Thoracic aorta (tissue), 2 donors: ENCODE measurements around the gene RPP30. TPM values are rescaled to one million over a fixed set of nuclear protein-coding genes. Genes with fewer than 3 reads are reported as not detected.
A peak's percentile ranks its signal among the peaks of the same experiment; 100 is the strongest.

Experiments used
- ATAC-seq: fragments of 150-250 bp; one replicate; pipeline ENCODE4 v1.8.0; 2017; ENCODE audit warnings: low read depth; ENCODE audit not compliant: insufficient number of reproducible peaks, low FRiP score
- DNase-seq: peaks from one replicate; pipeline ENCODE4 v3.0.0-alpha.2; 2020; ENCODE audit warnings: low spot score
- H3K27ac ChIP-seq, 2 donors: fragments of 200-600 bp; sonication (generic); 1 replicate in 1 of 2; 2 replicates in 1 of 2; pipeline ENCODE4 v1.5.1; 2016; ENCODE audit warnings: mild to moderate bottlenecking in 2 of 2, moderate library complexity in 2 of 2
- H3K27me3 ChIP-seq: fragments of 200-600 bp; sonication (generic); replicated peaks from 2 replicates; pipeline ENCODE4 v1.6.0; 2016; ENCODE audit warnings: mild to moderate bottlenecking; ENCODE audit not compliant: insufficient read depth
- H3K36me3 ChIP-seq: fragments of 200-600 bp; sonication (generic); one replicate; pipeline ENCODE4 v1.5.1; 2016
- H3K4me1 ChIP-seq, 2 donors: fragments of 200-600 bp; sonication (generic); 1 replicate in 1 of 2; 2 replicates in 1 of 2; pipeline versions ENCODE4 v1.5.1 to v1.6.0; 2016; ENCODE audit warnings: low read depth in 2 of 2, mild to moderate bottlenecking in 1 of 2; ENCODE audit not compliant: control insufficient read depth in 1 of 2
- H3K4me3 ChIP-seq: fragments of 200-600 bp; sonication (generic); 2 replicates; pipeline ENCODE4 v1.5.1; 2016; ENCODE audit warnings: mild to moderate bottlenecking
- H3K9me3 ChIP-seq: fragments of 200-600 bp; sonication (generic); 2 replicates; pipeline ENCODE4 v1.5.1; 2016
- total RNA-seq, 2 donors: library from RNA; depleted of rRNA; stranded (reverse); fragments of >200 nt; gene quantifications; one replicate each; pipeline versions ENCODE4 v1.1.0 to v1.2.3, GENCODE V29; 2016
- TF ChIP-seq, protein P1 (sequence below): fragments of 200-600 bp; sonication (generic); IDR thresholded peaks from one replicate; pipeline ENCODE4 v1.5.1; 2019; ENCODE audit warnings: antibody characterized with exemption

The RPP30 gene
- total RNA-seq, 2 donors from 2014 or later, result 19.0 to 33.7 TPM

DNA sequence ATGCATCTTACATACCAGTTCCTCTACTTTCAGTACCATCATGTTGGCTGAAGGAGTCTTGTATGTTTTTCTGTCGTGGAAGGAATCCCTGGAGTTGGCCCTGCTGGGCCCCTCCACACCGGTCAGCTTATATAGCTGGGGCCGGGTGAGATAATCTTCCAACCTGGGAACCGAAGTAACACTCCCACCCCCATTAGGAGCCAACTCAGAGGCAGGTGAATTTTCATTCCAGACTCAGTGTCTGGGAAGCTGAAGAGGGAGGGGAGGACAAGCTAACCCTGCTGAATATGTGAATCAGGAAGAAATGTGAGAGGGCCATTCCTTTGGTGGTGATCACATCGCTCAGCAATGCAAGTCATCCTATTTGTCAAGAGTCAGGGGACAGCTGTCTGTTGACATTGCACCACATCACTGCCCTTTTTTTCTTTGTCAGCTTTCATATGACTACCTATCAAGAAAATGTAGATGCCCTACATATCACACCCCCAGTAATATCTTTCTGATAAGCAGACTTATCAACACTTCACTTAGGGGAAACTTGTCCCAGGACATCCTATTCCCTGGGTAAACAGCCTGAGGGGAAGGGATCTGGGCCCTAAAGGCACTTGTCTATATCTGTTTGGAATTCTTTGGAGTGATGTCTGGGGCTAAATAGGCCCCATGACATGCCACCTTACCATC lies 49.4 kb downstream of the RPP30 start, which contains the start of gene ANKRD1:
Gene ANKRD1, minus strand, starts transcription at position 102 of the 681 bp plus-strand sequence. Its CDS starts 60 bp downstream, at position 42.
- no peak within 1 kb of the TSS for H3K4me3 ChIP-seq
- H3K36me3 ChIP-seq, result no peaks in the 10 kb centered on the region
- TF ChIP-seq, protein P1, sequence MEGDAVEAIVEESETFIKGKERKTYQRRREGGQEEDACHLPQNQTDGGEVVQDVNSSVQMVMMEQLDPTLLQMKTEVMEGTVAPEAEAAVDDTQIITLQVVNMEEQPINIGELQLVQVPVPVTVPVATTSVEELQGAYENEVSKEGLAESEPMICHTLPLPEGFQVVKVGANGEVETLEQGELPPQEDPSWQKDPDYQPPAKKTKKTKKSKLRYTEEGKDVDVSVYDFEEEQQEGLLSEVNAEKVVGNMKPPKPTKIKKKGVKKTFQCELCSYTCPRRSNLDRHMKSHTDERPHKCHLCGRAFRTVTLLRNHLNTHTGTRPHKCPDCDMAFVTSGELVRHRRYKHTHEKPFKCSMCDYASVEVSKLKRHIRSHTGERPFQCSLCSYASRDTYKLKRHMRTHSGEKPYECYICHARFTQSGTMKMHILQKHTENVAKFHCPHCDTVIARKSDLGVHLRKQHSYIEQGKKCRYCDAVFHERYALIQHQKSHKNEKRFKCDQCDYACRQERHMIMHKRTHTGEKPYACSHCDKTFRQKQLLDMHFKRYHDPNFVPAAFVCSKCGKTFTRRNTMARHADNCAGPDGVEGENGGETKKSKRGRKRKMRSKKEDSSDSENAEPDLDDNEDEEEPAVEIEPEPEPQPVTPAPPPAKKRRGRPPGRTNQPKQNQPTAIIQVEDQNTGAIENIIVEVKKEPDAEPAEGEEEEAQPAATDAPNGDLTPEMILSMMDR, result no peak
- peak within 1 kb of the TSS in 1 of 2 donors; percentile 4 for H3K27ac ChIP-seq
- DNase-seq (no peak), ATAC-seq (no peak)
- H3K27me3 ChIP-seq, result no peaks in the 10 kb centered on the region
- peaks cover 9 to 32% of the 10 kb centered on the region in 2 donors for H3K4me1 ChIP-seq
- no peaks in the 10 kb centered on the region for H3K9me3 ChIP-seq

DNA sequence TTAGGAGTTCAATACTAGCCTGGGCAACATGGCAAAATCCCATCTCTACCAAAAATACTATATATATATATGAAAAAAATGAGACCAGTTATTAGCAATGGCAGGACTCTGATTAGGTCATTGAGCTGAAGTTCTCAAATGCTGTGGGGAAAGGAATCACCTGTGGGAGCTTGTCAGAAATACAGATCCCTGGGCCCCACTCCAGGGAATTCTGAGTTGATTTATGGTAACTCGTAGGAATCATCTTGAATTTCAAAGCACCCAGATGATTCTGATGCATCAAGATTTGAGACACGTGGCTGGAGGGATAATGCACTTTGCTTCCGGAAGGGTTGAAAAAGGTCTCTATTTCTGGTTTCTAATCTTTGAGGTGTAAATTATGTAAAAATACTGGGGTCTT lies 50.1 kb downstream of the RPP30 start:
- ATAC-seq, result no peak
- no peaks in the 10 kb centered on the region for H3K9me3 ChIP-seq
- H3K4me1 ChIP-seq, result peaks cover 9 to 32% of the 10 kb centered on the region in 2 donors
- TF ChIP-seq, protein P1, result no peak
- H3K27me3 ChIP-seq, result no peaks in the 10 kb centered on the region
- H3K36me3 ChIP-seq, result no peaks in the 10 kb centered on the region
- no peak for DNase-seq
- H3K27ac ChIP-seq, result no peak overlapping the region
- no peak overlapping the region for H3K4me3 ChIP-seq

DNA sequence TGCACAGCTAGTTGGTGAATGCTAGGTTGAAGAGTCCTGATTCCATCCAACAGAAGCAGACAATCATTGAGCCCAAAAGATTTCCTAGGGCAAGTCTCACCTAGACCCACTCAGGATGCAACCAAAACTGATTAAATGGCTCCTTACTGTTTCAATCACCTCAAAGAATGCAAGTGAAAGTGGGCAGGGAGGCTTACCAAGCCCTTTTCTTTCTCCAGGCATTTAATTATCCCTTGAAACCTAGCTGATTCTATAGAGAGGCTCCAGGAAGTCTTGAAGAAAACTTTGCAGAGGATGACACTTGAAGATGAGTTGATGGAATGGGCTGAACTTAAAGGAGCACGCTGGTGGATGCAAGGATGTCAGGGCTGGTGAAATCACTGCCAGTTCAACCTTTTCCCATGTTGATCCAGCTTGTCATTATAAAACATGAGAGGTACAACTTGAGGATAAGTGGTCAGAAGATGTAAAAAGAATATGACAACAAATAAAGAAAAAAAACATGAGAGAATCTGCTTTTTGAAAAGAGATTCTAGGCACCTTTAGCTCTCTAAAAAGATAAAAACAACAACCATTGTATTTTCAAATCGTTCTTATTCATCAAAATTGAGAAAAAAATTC lies 51.4 kb downstream of the RPP30 start:
- ATAC-seq, result no peak
- Histone ChIP-seq H3K27me3 (no peaks in the 10 kb centered on the region), H3K4me1 (peaks cover 9 to 32% of the 10 kb centered on the region in 2 donors), H3K36me3 (no peaks in the 10 kb centered on the region), H3K27ac (no peak overlapping the region), H3K9me3 (no peaks in the 10 kb centered on the region), H3K4me3 (no peak overlapping the region)
- TF ChIP-seq, protein P1, result no peak
- no peak for DNase-seq

DNA sequence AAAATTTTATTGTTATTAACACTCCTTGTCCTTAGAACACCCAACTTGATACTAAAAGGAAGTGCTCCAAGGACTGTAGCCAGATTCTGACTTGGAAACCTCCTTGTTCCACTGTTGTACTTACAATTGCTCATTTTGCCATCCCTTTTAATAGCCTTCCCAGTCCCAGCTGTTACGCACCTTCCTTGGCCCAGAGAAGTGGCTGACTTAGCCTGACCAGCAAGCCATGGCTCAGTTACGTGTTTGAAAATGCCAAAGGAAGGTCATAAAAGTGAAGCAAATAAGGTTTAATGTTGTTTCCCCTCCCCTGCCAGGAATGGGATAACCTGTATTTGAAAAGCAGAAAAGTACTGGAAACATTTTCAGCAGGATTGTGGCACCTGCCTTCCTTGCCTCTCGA lies 52.8 kb downstream of the RPP30 start:
- peak overlapping the region; percentile 29 to 53 for H3K27ac ChIP-seq
- no peak for DNase-seq
- H3K4me3 ChIP-seq, result no peak overlapping the region
- TF ChIP-seq, protein P1, result no peak
- no peak for ATAC-seq
- H3K9me3 ChIP-seq, result no peaks in the 10 kb centered on the region
- peaks cover 9 to 37% of the 10 kb centered on the region in 2 donors for H3K4me1 ChIP-seq
- no peaks in the 10 kb centered on the region for H3K36me3 ChIP-seq
- H3K27me3 ChIP-seq, result no peaks in the 10 kb centered on the region
